ENCODE measurements around the gene RIPPLY2.

The RIPPLY2 gene

DNA sequence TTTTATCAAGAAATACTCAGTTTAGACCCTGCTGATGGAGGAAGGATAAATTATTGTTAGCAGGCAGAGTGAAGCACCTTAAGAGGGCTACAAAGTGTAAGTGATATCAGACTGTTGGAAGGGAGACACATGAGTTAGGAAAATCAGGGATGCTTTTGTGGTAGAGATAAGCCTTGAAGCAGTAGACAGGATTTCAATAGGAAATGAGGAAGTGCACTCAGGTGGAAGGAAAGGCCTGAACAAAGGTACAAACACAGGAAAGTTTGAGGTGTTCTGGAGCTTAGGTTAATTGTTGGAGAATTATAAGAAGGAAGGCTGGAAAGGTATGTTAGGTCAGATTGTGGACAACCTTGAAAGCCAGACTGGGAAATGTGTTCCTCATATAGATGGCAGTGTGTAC is 13.9 kb downstream of the RIPPLY2 start:
- Histone ChIP-seq H3K9me3 (ENCODE audit: insufficient read depth, low read length, severe bottlenecking) (peaks cover 22% of the 10 kb centered on the region), H3K4me2 (ENCODE audit: insufficient read depth, low read length) (no peak overlapping the region), H3K4me1 (ENCODE audit: insufficient read depth, low read length) (no peaks in the 10 kb centered on the region), H3K36me3 (ENCODE audit: insufficient read depth, low read length) (peaks cover 57% of the 10 kb centered on the region), H3K27me3 (ENCODE audit: insufficient read depth, low read length, poor library complexity) (no peaks in the 10 kb centered on the region), H3K9ac (ENCODE audit: low read depth, low read length) (no peak overlapping the region), H3K27ac (ENCODE audit: low read length) (no peak overlapping the region), H3K4me3 (ENCODE audit: low read depth in 1 of 2, low read length in 2 of 2) (no peak overlapping the region), H3K79me2 (ENCODE audit: insufficient read depth, low read length) (peaks cover 15% of the 10 kb centered on the region), H2AFZ (ENCODE audit: low read depth, low read length) (no peak overlapping the region), H4K20me1 (ENCODE audit: insufficient read depth, low read length) (no peaks in the 10 kb centered on the region)
- ATAC-seq (ENCODE audit: insufficient read depth, low read depth), result no peak
- no peak for TF ChIP-seq EZH2 (IDR thresholded peaks at IDR 0.05; ENCODE audit: borderline replicate concordance, low read depth, low read length, severe bottlenecking)
- TF ChIP-seq, protein P1, sequence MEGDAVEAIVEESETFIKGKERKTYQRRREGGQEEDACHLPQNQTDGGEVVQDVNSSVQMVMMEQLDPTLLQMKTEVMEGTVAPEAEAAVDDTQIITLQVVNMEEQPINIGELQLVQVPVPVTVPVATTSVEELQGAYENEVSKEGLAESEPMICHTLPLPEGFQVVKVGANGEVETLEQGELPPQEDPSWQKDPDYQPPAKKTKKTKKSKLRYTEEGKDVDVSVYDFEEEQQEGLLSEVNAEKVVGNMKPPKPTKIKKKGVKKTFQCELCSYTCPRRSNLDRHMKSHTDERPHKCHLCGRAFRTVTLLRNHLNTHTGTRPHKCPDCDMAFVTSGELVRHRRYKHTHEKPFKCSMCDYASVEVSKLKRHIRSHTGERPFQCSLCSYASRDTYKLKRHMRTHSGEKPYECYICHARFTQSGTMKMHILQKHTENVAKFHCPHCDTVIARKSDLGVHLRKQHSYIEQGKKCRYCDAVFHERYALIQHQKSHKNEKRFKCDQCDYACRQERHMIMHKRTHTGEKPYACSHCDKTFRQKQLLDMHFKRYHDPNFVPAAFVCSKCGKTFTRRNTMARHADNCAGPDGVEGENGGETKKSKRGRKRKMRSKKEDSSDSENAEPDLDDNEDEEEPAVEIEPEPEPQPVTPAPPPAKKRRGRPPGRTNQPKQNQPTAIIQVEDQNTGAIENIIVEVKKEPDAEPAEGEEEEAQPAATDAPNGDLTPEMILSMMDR (IDR thresholded peaks at IDR 0.05; ENCODE audit: borderline replicate concordance, extremely low read depth, low read length, poor library complexity, severe bottlenecking), result no peak
- DNase-seq, result no peak

DNA sequence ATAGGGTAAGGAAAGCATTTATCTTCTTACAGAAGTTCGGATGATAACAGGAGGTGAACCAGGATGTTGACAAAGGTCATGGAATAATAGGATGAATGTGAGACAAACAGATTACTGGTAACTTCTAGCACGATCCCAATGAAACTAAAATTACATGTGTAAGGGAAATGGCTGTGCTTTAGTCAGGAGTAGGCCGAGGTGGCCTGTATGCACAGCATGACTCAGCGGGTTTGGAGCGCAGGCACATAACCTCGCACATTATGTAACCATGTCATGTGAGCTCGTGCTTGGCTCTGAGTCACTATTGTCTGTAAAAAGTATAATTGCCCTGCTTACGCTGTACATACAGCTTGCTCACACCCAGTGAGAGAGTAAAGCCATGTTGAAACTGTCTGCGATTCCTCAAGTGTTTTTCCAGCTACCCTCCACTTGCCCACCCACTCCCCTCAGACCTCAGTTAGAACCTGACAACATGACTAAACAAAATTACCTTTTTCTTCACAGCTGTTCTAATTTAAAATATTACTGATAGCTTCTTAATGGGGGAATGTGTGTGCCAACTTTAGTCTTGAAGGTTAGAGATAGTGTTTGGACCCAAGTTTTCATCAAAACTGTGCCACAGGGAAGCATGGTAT is 14.5 kb downstream of the RIPPLY2 start:
- TF ChIP-seq, protein P1 (IDR thresholded peaks at IDR 0.05; ENCODE audit: borderline replicate concordance, extremely low read depth, low read length, poor library complexity, severe bottlenecking), result no peak
- no peak for TF ChIP-seq EZH2 (IDR thresholded peaks at IDR 0.05; ENCODE audit: borderline replicate concordance, low read depth, low read length, severe bottlenecking)
- peaks cover 9% of the 10 kb centered on the region for H3K79me2 ChIP-seq (ENCODE audit: insufficient read depth, low read length)
- H3K9me3 ChIP-seq (ENCODE audit: insufficient read depth, low read length, severe bottlenecking), result peaks cover 22% of the 10 kb centered on the region
- no peak overlapping the region for H3K4me2 ChIP-seq (ENCODE audit: insufficient read depth, low read length)
- no peak overlapping the region for H3K4me3 ChIP-seq (ENCODE audit: low read depth in 1 of 2, low read length in 2 of 2)
- DNase-seq (peak; percentile 70), ATAC-seq (ENCODE audit: insufficient read depth, low read depth) (peak; percentile 62; the same call in 2 of the 3 replicates)
- H3K4me1 ChIP-seq (ENCODE audit: insufficient read depth, low read length), result no peaks in the 10 kb centered on the region
- H3K27me3 ChIP-seq (ENCODE audit: insufficient read depth, low read length, poor library complexity), result no peaks in the 10 kb centered on the region
- no peak overlapping the region for H3K27ac ChIP-seq (ENCODE audit: low read length)
- H2AFZ ChIP-seq (ENCODE audit: low read depth, low read length), result no peak overlapping the region
- H4K20me1 ChIP-seq (ENCODE audit: insufficient read depth, low read length), result no peaks in the 10 kb centered on the region
- H3K9ac ChIP-seq (ENCODE audit: low read depth, low read length), result no peak overlapping the region
- peaks cover 57% of the 10 kb centered on the region for H3K36me3 ChIP-seq (ENCODE audit: insufficient read depth, low read length)

DNA sequence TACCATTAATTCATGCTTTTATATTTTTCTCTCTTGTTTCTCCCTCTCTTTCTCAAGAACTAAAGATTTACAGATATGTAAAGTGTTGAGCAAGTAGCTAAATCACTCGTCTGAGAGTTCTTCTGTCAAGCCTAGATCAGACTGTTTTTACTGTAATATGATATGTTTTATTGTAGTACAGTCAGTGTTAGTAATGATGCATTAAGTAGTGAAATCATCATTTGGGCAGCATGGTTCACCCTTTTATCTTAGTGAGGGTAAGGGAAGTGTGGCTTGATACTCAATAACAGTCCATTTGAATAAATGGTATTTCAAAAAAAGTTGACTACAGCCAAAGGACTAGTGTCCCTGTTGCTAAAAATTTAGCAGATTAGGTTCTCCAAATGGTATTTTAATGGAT is 15.5 kb downstream of the RIPPLY2 start:
- Histone ChIP-seq H2AFZ (ENCODE audit: low read depth, low read length) (no peak overlapping the region), H4K20me1 (ENCODE audit: insufficient read depth, low read length) (no peaks in the 10 kb centered on the region; the same call in 1 of the 2 replicates), H3K4me1 (ENCODE audit: insufficient read depth, low read length) (peaks cover 4% of the 10 kb centered on the region), H3K9me3 (ENCODE audit: insufficient read depth, low read length, severe bottlenecking) (peaks cover 22% of the 10 kb centered on the region), H3K4me2 (ENCODE audit: insufficient read depth, low read length) (no peak overlapping the region), H3K27me3 (ENCODE audit: insufficient read depth, low read length, poor library complexity) (no peaks in the 10 kb centered on the region), H3K27ac (ENCODE audit: low read length) (no peak overlapping the region), H3K79me2 (ENCODE audit: insufficient read depth, low read length) (peaks cover 4% of the 10 kb centered on the region; the same call in 1 of the 2 replicates), H3K4me3 (ENCODE audit: low read depth in 1 of 2, low read length in 2 of 2) (no peak overlapping the region), H3K36me3 (ENCODE audit: insufficient read depth, low read length) (peaks cover 57% of the 10 kb centered on the region), H3K9ac (ENCODE audit: low read depth, low read length) (no peak overlapping the region)
- no peak for TF ChIP-seq EZH2 (IDR thresholded peaks at IDR 0.05; ENCODE audit: borderline replicate concordance, low read depth, low read length, severe bottlenecking)
- TF ChIP-seq, protein P1 (IDR thresholded peaks at IDR 0.05; ENCODE audit: borderline replicate concordance, extremely low read depth, low read length, poor library complexity, severe bottlenecking), result no peak
- DNase-seq (no peak), ATAC-seq (ENCODE audit: insufficient read depth, low read depth) (no peak)

Measured in DND-41 (cell line).